Neuronal stem cell (in vitro differentiated cells): Measurements from ENCODE around the gene KRT31.

ENCODE experiments used
- DNase-seq: peaks from one replicate; pipeline ENCODE4 v3.0.0-alpha.2; 2013; ENCODE audit warnings: low spot score
- H2AFZ ChIP-seq: one replicate; pipeline ENCODE4 v1.6.1; 2013; ENCODE audit warnings: mild to moderate bottlenecking, low read length, inconsistent platforms
- H2AK5ac ChIP-seq: 2 replicates; pipeline ENCODE4 v1.6.1; 2013; ENCODE audit warnings: low read depth, mild to moderate bottlenecking, inconsistent platforms, low read length, moderate library complexity, mixed read lengths
- H2BK120ac ChIP-seq: 2 replicates; pipeline ENCODE4 v1.6.1; 2013; ENCODE audit warnings: low read depth, mild to moderate bottlenecking, inconsistent platforms, low read length, moderate library complexity, mixed read lengths
- H2BK12ac ChIP-seq: one replicate; pipeline ENCODE4 v1.6.1; 2013; ENCODE audit warnings: low read length, inconsistent platforms
- H2BK15ac ChIP-seq: 2 replicates; pipeline ENCODE4 v1.6.1; 2013; ENCODE audit warnings: mild to moderate bottlenecking, low read length, inconsistent platforms, mixed read lengths
- H2BK5ac ChIP-seq: one replicate; pipeline ENCODE4 v1.6.1; 2013; ENCODE audit warnings: inconsistent platforms, mild to moderate bottlenecking, low read length, moderate library complexity
- H3K14ac ChIP-seq: one replicate; pipeline ENCODE4 v1.6.1; 2013; ENCODE audit warnings: low read length, inconsistent platforms
- H3K18ac ChIP-seq: 2 replicates; pipeline ENCODE4 v1.6.1; 2013; ENCODE audit warnings: low read length, inconsistent platforms
- H3K23ac ChIP-seq: 2 replicates; pipeline ENCODE4 v1.6.1; 2013; ENCODE audit warnings: low read depth, mild to moderate bottlenecking, mixed read lengths, low read length, inconsistent platforms; ENCODE audit not compliant: poor library complexity
- H3K27ac ChIP-seq: replicated peaks from 3 replicates; pipeline ENCODE4 v1.5.1; 2013; ENCODE audit warnings: low read length, inconsistent platforms
- H3K27me3 ChIP-seq, 3 experiments: 2 replicates each; pipeline ENCODE4 v1.6.1; 2013; ENCODE audit warnings: low read length in 3 of 3, mild to moderate bottlenecking in 2 of 3, inconsistent platforms in 1 of 3, low read depth in 1 of 3, mixed read lengths in 1 of 3, moderate library complexity in 1 of 3; ENCODE audit not compliant: control insufficient read depth in 3 of 3, insufficient read depth in 3 of 3
- H3K36me3 ChIP-seq, 2 donors: replicated peaks in 1 of 2; 2 replicates each; pipeline ENCODE4 v1.6.1; 2013; ENCODE audit warnings: low read length in 2 of 2; ENCODE audit not compliant: control insufficient read depth in 2 of 2, insufficient read depth in 2 of 2
- H3K4ac ChIP-seq: 2 replicates; pipeline ENCODE4 v1.6.1; 2013; ENCODE audit warnings: inconsistent platforms, mild to moderate bottlenecking, low read length, moderate library complexity
- H3K4me1 ChIP-seq, 2 donors: 1 replicate in 1 of 2; 2 replicates in 1 of 2; pipeline ENCODE4 v1.6.1; 2013; ENCODE audit warnings: low read length in 2 of 2, low read depth in 1 of 2; ENCODE audit not compliant: control insufficient read depth in 2 of 2, insufficient read depth in 1 of 2
- H3K4me2 ChIP-seq: one replicate; pipeline ENCODE4 v1.6.1; 2013; ENCODE audit warnings: mild to moderate bottlenecking, low read length, inconsistent platforms; ENCODE audit not compliant: insufficient read depth, poor library complexity, severe bottlenecking
- H3K4me3 ChIP-seq, 2 donors: 2 replicates each; pipeline ENCODE4 v1.5.1; 2013; ENCODE audit warnings: low read length in 2 of 2, mild to moderate bottlenecking in 2 of 2, inconsistent platforms in 1 of 2, moderate library complexity in 1 of 2
- H3K79me1 ChIP-seq: one replicate; pipeline ENCODE4 v1.6.1; 2013; ENCODE audit warnings: low read depth, mild to moderate bottlenecking, inconsistent platforms, low read length, moderate library complexity
- H3K9ac ChIP-seq: one replicate; pipeline ENCODE4 v1.6.1; 2013; ENCODE audit warnings: mild to moderate bottlenecking, low read depth, low read length, inconsistent platforms; ENCODE audit not compliant: poor library complexity
- H3K9me3 ChIP-seq, 2 donors: replicated peaks in 1 of 2; 2 replicates each; pipeline versions ENCODE3 to v1.6.1; 2013; ENCODE audit warnings: low read length in 2 of 2, mild to moderate bottlenecking in 2 of 2, inconsistent platforms in 1 of 2, low read depth in 1 of 2, mixed read lengths in 1 of 2, moderate library complexity in 1 of 2; ENCODE audit not compliant: control insufficient read depth in 2 of 2, insufficient read depth in 1 of 2
- H4K8ac ChIP-seq: one replicate; pipeline ENCODE4 v1.6.1; 2013; ENCODE audit warnings: low read depth, mild to moderate bottlenecking, inconsistent platforms, low read length, moderate library complexity
- H4K91ac ChIP-seq: one replicate; pipeline ENCODE4 v1.6.1; 2013; ENCODE audit warnings: low read length, low read depth, mild to moderate bottlenecking, inconsistent platforms; ENCODE audit not compliant: poor library complexity
- WGBS, 2 donors: extraction: QIAGEN DNeasy Blood & Tissue Kit; methylation state at CpG; one replicate each; pipeline ENCODE4 v1.1.7; 2013; ENCODE audit warnings: missing lambda C conversion rate in 2 of 2, mixed read lengths in 1 of 2; ENCODE audit not compliant: insufficient read length in 2 of 2, insufficient replicate concordance in 1 of 2; ENCODE audit errors: extremely low coverage in 2 of 2; 5-methylcytosine and 5-hydroxymethylcytosine counted together

Gene KRT31

GRCh38 chr17:41369023-41369422 lies 28.4 kb downstream of the KRT31 start:
- Histone ChIP-seq H2BK120ac (no peak overlapping the region), H3K79me1 (no peaks in the 10 kb centered on the region), H2AFZ (no peak overlapping the region), H3K4ac (no peak overlapping the region), H3K27ac (no peak overlapping the region), H3K4me3 (no peak overlapping the region), H3K18ac (no peak overlapping the region), H3K9ac (no peak overlapping the region), H3K27me3 (no peaks in the 10 kb centered on the region), H3K4me1 (no peaks in the 10 kb centered on the region), H4K91ac (no peak overlapping the region), H3K36me3 (no peaks in the 10 kb centered on the region), H3K14ac (no peak overlapping the region), H2BK15ac (no peak overlapping the region), H3K4me2 (no peak overlapping the region), H4K8ac (no peak overlapping the region), H2BK5ac (no peak overlapping the region), H2AK5ac (no peak overlapping the region), H3K23ac (no peak overlapping the region), H2BK12ac (no peak overlapping the region), H3K9me3 (no peaks in the 10 kb centered on the region)
- DNase-seq: no peak
- no CpG with 5 or more reads among the region's 2 CpGs for WGBS, 2 donors

GRCh38 chr17:41367426-41368075 lies 29.9 kb downstream of the KRT31 start:
- H2BK15ac ChIP-seq: no peak overlapping the region
- WGBS, 2 donors: no CpG with 5 or more reads among the region's 10 CpGs
- DNase-seq: no peak

GRCh38 chr17:41366070-41366469 lies 31.3 kb downstream of the KRT31 start:
- no peak for DNase-seq
- Histone ChIP-seq H3K4me1 (no peaks in the 10 kb centered on the region), H3K18ac (no peak overlapping the region), H3K9ac (no peak overlapping the region), H3K14ac (no peak overlapping the region), H3K4me2 (no peak overlapping the region), H4K8ac (no peak overlapping the region), H2BK120ac (no peak overlapping the region), H2AFZ (no peak overlapping the region), H3K23ac (no peak overlapping the region), H3K4ac (no peak overlapping the region), H4K91ac (no peak overlapping the region), H3K36me3 (no peaks in the 10 kb centered on the region), H2BK15ac (no peak overlapping the region), H3K27me3 (no peaks in the 10 kb centered on the region), H3K9me3 (no peaks in the 10 kb centered on the region), H2BK5ac (no peak overlapping the region), H3K27ac (no peak overlapping the region), H3K4me3 (no peak overlapping the region), H2AK5ac (no peak overlapping the region), H2BK12ac (no peak overlapping the region), H3K79me1 (no peaks in the 10 kb centered on the region)

More at GRCh38 chr17:41367426-41368075, 29.9 kb downstream of the KRT31 start:
- no peak overlapping the region for H3K14ac ChIP-seq
- no peak overlapping the region for H3K18ac ChIP-seq
- H2BK12ac ChIP-seq: no peak overlapping the region
- H3K23ac ChIP-seq: no peak overlapping the region
- no peak overlapping the region for H3K4ac ChIP-seq
- H2BK120ac ChIP-seq: no peak overlapping the region
- H3K4me2 ChIP-seq: no peak overlapping the region
- no peak overlapping the region for H2BK5ac ChIP-seq
- no peaks in the 10 kb centered on the region for H3K9me3 ChIP-seq
- H3K9ac ChIP-seq: no peak overlapping the region
- H3K36me3 ChIP-seq: no peaks in the 10 kb centered on the region
- H4K91ac ChIP-seq: no peak overlapping the region
- H3K79me1 ChIP-seq: no peaks in the 10 kb centered on the region
- H4K8ac ChIP-seq: no peak overlapping the region
- no peak overlapping the region for H3K4me3 ChIP-seq
- no peak overlapping the region for H2AFZ ChIP-seq
- H3K27ac ChIP-seq: no peak overlapping the region
- H3K27me3 ChIP-seq: no peaks in the 10 kb centered on the region
- H3K4me1 ChIP-seq: no peaks in the 10 kb centered on the region
- H2AK5ac ChIP-seq: no peak overlapping the region

GRCh38 chr17:41363881-41364280 lies 33.5 kb downstream of the KRT31 start:
- Histone ChIP-seq H3K14ac (no peak overlapping the region), H2BK12ac (no peak overlapping the region), H3K27ac (no peak overlapping the region), H3K27me3 (no peaks in the 10 kb centered on the region), H3K4me3 (no peak overlapping the region), H4K91ac (no peak overlapping the region), H3K4me1 (no peaks in the 10 kb centered on the region), H3K23ac (no peak overlapping the region), H3K4ac (no peak overlapping the region), H3K9me3 (no peaks in the 10 kb centered on the region), H3K9ac (no peak overlapping the region), H2AK5ac (no peak overlapping the region), H2BK5ac (no peak overlapping the region), H2BK15ac (no peak overlapping the region), H3K79me1 (no peaks in the 10 kb centered on the region), H4K8ac (no peak overlapping the region), H3K36me3 (no peaks in the 10 kb centered on the region), H2BK120ac (no peak overlapping the region), H3K4me2 (no peak overlapping the region), H2AFZ (no peak overlapping the region), H3K18ac (peak overlapping the region; percentile 36)
- no CpG with 5 or more reads among the region's 2 CpGs for WGBS, 2 donors
- no peak for DNase-seq
